Measurements from ENCODE around the gene CTBP2. TPM values are rescaled to one million over a fixed set of nuclear protein-coding genes. Genes with fewer than 3 reads are reported as not detected.

Gene CTBP2
- total RNA-seq = 89.4 and 109 TPM in 2 replicates

- no peak for DNase-seq (ENCODE audit: low read depth)
These were observed at the start of gene CTBP2 for GRCh38 chr10:125159932-125160855. TSS of gene CTBP2 (minus strand) at chr10:125160563.

- DNase-seq (ENCODE audit: low read depth) = peak; percentile 98
These were observed 49.4 kb upstream of the CTBP2 start for GRCh38 chr10:125209591-125210355.

- no peak for DNase-seq (ENCODE audit: low read depth)
These were observed 48.6 kb upstream of the CTBP2 start for GRCh38 chr10:125208854-125209565.

- no peak for DNase-seq (ENCODE audit: low read depth)
These were observed 46.3 kb upstream of the CTBP2 start for GRCh38 chr10:125206623-125207022.

GRCh38 chr10:125205431-125205830 is 45.1 kb upstream of the CTBP2 start:
- DNase-seq (ENCODE audit: low read depth) = no peak

- no peak for DNase-seq (ENCODE audit: low read depth)
These were observed 44.0 kb upstream of the CTBP2 start for GRCh38 chr10:125204400-125204799.

GRCh38 chr10:125203186-125203800 is 42.9 kb upstream of the CTBP2 start:
- DNase-seq (ENCODE audit: low read depth) = peak; percentile 71

- peak; percentile 52 for DNase-seq (ENCODE audit: low read depth)
These were observed 41.6 kb upstream of the CTBP2 start for GRCh38 chr10:125201791-125202622.

GRCh38 chr10:125201108-125201524 is 40.8 kb upstream of the CTBP2 start:
- DNase-seq (ENCODE audit: low read depth) = peak; percentile 99

GRCh38 chr10:125200396-125200795 is 40.0 kb upstream of the CTBP2 start:
- no peak for DNase-seq (ENCODE audit: low read depth)

- no peak for DNase-seq (ENCODE audit: low read depth)
These were observed 38.9 kb upstream of the CTBP2 start for GRCh38 chr10:125199270-125199669.

GRCh38 chr10:125194814-125195213 is 34.5 kb upstream of the CTBP2 start:
- DNase-seq (ENCODE audit: low read depth) = no peak

- DNase-seq (ENCODE audit: low read depth) = no peak
These were observed 33.0 kb upstream of the CTBP2 start for GRCh38 chr10:125193306-125193877.

GRCh38 chr10:125192620-125193019 is 32.3 kb upstream of the CTBP2 start:
- DNase-seq (ENCODE audit: low read depth) = no peak

- DNase-seq (ENCODE audit: low read depth) = no peak
These were observed 31.6 kb upstream of the CTBP2 start for GRCh38 chr10:125192005-125192404.

GRCh38 chr10:125190946-125191345 is 30.6 kb upstream of the CTBP2 start:
- no peak for DNase-seq (ENCODE audit: low read depth)

GRCh38 chr10:125190414-125190813 is 30.1 kb upstream of the CTBP2 start:
- DNase-seq (ENCODE audit: low read depth) = no peak

GRCh38 chr10:125189162-125189561 is 28.8 kb upstream of the CTBP2 start:
- DNase-seq (ENCODE audit: low read depth) = no peak

- DNase-seq (ENCODE audit: low read depth) = no peak
These were observed 27.2 kb upstream of the CTBP2 start for GRCh38 chr10:125187238-125188194.

Data from renal cortical epithelial cell (primary cell).